Sigmoid colon (tissue), 7 donors: ENCODE measurements around the gene DROSHA. TPM values are rescaled to one million over a fixed set of nuclear protein-coding genes. Genes with fewer than 3 reads are reported as not detected.
A peak's percentile ranks its signal among the peaks of the same experiment; 100 is the strongest.

Experiments
- DNase-seq: peaks from one replicate; pipeline ENCODE4 v3.0.0-alpha.2; 2019
- H3K27ac ChIP-seq, 4 donors: fragments of 200-600 bp; sonication (generic); one replicate each; pipeline ENCODE4 v1.5.1; 2016 to 2019; ENCODE audit warnings: mild to moderate bottlenecking in 1 of 4
- H3K27me3 ChIP-seq, 3 donors: fragments of 200-600 bp; sonication (generic); one replicate each; pipeline ENCODE4 v1.5.1; 2019; ENCODE audit warnings: mild to moderate bottlenecking in 1 of 3
- H3K36me3 ChIP-seq, 4 donors: fragments of 200-600 bp; sonication (generic); one replicate each; pipeline ENCODE4 v1.5.1; 2016 to 2019
- H3K4me1 ChIP-seq, 4 donors: fragments of 200-600 bp; sonication (generic); one replicate each; pipeline ENCODE4 v1.5.1; 2017 to 2019
- H3K4me3 ChIP-seq, 4 donors: fragments of 200-600 bp; sonication (generic); one replicate each; pipeline ENCODE4 v1.5.1; 2017 to 2019; ENCODE audit warnings: mild to moderate bottlenecking in 2 of 4, moderate library complexity in 1 of 4
- H3K9me3 ChIP-seq, 4 donors: fragments of 200-600 bp in 3 of 4; sonication (generic) in 3 of 4; one replicate each; pipeline versions ENCODE4 v1.5.1 to v1.6.1; 2013 to 2019
- EP300 ChIP-seq, 4 donors: sonication (generic); formaldehyde crosslinking; IDR thresholded peaks; one replicate each; pipeline ENCODE4 v1.6.1; 2017; ENCODE audit warnings: antibody characterized with exemption in 4 of 4
- POLR2A ChIP-seq, 2 donors: fragments of 450-650 bp; IDR thresholded peaks; one replicate each; pipeline ENCODE4 v1.6.1; 2016; ENCODE audit warnings: antibody characterized with exemption in 2 of 2, mild to moderate bottlenecking in 2 of 2, moderate library complexity in 2 of 2
- POLR2AphosphoS5 ChIP-seq, 4 donors: sonication (generic); formaldehyde crosslinking; IDR thresholded peaks; one replicate each; pipeline ENCODE4 v1.6.1; 2017; ENCODE audit warnings: antibody characterized with exemption in 4 of 4
- WGBS, 2 donors: extraction: QIAGEN DNeasy Blood & Tissue Kit; methylation state at CpG; one replicate each; pipeline ENCODE4 v1.1.7; 2013; 5-methylcytosine and 5-hydroxymethylcytosine counted together
- intact Hi-C: fragments of 100-400 bp; cut with DNase I; formaldehyde crosslinking; loops from one replicate; pipeline ENCODE4 v1.15.1; 2023
- polyA plus RNA-seq, 3 donors: library from polyadenylated mRNA; stranded (reverse); fragments of 200-250 nt; gene quantifications; one replicate each; pipeline ENCODE4 v1.2.3, GENCODE V29; 2013
- total RNA-seq, 4 donors: library from RNA; depleted of rRNA; stranded (reverse); fragments of >200 nt; gene quantifications; one replicate each; pipeline ENCODE4 v1.1.0, GENCODE V29; 2016
- TF ChIP-seq, protein P1 (sequence below), 4 experiments: fragments of 450-650 bp in 3 of 4; fragments of 200-600 bp in 1 of 4; IDR thresholded peaks; one replicate each; pipeline ENCODE4 v1.5.1; 2016 to 2019; ENCODE audit warnings: antibody characterized with exemption in 4 of 4, mild to moderate bottlenecking in 3 of 4, moderate library complexity in 2 of 4
- donor health status: healthy with polysubstance abuse.
- donor health status: Bipolar disorder and iron deficiency.
- donor health status: healthy.

DROSHA gene
- total and polyA plus RNA-seq, 7 donors, result 17.3 to 57.6 (median 28.6) TPM

DNA sequence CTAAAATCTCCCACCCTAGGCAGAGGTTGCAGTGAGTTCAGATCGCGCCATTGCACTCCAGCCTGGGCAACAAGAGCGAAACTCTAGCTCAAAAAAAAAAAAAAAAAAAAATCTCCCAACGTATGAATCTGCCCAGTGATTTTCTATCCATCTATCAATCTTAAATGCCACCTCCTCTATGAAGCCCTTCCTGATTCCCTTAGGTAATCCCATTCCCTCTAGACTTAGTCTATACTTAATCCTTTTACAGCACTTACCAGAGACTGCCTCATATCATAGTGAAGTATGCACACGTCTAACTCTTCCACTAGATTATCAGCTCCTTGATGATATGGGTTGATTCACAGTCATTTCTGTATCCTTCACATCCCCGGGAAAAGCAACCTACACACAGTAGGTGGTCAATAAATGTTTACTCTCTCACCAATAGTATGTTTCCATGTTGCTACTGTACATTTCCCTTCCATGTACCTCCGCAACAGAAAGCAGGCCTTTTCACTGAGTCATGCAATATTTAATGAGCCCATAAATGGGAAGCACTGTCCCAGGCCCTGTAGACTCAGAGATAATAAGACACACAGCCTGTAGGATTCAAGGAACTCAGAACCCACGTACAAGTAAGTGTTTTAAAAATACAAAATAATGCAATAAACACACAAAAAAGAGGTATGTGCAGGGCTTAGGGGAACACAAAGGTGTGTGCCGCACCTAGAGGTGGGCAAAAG is 1.2 kb downstream of the DROSHA start:
- Histone ChIP-seq H3K27ac (no peak overlapping the region), H3K27me3 (no peaks in the 10 kb centered on the region), H3K4me3 (peak overlapping the region in 3 of 4 donors; percentile 61 to 87 (median 69)), H3K9me3 (no peaks in the 10 kb centered on the region), H3K4me1 (peaks cover 0 to 35% (median 26%) of the 10 kb centered on the region in 4 donors), H3K36me3 (peaks cover 9 to 49% (median 31%) of the 10 kb centered on the region in 4 donors)
- intact Hi-C loops, result no loop called here
- no peak for DNase-seq
- 67 to 80% methylated on average over 9 of the region's 9 CpGs for WGBS, 2 donors
- TF ChIP-seq POLR2A (IDR thresholded peaks at IDR 0.05) (no peak), EP300 (IDR thresholded peaks at IDR 0.05) (no peak), POLR2AphosphoS5 (IDR thresholded peaks at IDR 0.05) (no peak)
- TF ChIP-seq, protein P1, sequence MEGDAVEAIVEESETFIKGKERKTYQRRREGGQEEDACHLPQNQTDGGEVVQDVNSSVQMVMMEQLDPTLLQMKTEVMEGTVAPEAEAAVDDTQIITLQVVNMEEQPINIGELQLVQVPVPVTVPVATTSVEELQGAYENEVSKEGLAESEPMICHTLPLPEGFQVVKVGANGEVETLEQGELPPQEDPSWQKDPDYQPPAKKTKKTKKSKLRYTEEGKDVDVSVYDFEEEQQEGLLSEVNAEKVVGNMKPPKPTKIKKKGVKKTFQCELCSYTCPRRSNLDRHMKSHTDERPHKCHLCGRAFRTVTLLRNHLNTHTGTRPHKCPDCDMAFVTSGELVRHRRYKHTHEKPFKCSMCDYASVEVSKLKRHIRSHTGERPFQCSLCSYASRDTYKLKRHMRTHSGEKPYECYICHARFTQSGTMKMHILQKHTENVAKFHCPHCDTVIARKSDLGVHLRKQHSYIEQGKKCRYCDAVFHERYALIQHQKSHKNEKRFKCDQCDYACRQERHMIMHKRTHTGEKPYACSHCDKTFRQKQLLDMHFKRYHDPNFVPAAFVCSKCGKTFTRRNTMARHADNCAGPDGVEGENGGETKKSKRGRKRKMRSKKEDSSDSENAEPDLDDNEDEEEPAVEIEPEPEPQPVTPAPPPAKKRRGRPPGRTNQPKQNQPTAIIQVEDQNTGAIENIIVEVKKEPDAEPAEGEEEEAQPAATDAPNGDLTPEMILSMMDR (IDR thresholded peaks at IDR 0.05), result no peak

DNA sequence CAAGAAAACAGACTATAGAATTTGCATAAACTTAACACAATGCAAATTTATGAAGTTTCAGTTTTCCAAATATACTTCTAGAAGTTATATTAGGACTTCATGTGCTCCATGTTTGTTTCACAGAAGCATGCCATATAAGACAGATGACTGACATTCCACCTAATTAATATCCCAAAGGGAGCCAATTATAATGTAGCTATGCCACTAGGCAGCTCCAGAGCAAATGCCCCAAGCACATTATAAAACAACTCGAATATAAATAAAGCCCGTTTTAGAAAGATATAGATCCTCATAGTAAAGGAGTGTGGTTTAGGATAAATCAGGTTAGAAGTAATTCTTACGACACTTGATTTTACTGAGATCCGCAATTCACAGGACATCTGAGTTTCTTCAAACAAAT is 8.9 kb downstream of the DROSHA start:
- Histone ChIP-seq H3K4me3 (no peak overlapping the region), H3K27me3 (no peaks in the 10 kb centered on the region), H3K36me3 (peaks cover 13 to 88% (median 22%) of the 10 kb centered on the region in 4 donors), H3K9me3 (no peaks in the 10 kb centered on the region), H3K4me1 (no peaks in the 10 kb centered on the region), H3K27ac (no peak overlapping the region)
- intact Hi-C loops, result no loop called here
- 96 to 97% methylated on average over 4 of the region's 4 CpGs for WGBS, 2 donors
- DNase-seq, result no peak
- TF ChIP-seq POLR2AphosphoS5 (IDR thresholded peaks at IDR 0.05) (no peak), EP300 (IDR thresholded peaks at IDR 0.05) (no peak), POLR2A (IDR thresholded peaks at IDR 0.05) (no peak)
- TF ChIP-seq, protein P1 (IDR thresholded peaks at IDR 0.05), result no peak

DNA sequence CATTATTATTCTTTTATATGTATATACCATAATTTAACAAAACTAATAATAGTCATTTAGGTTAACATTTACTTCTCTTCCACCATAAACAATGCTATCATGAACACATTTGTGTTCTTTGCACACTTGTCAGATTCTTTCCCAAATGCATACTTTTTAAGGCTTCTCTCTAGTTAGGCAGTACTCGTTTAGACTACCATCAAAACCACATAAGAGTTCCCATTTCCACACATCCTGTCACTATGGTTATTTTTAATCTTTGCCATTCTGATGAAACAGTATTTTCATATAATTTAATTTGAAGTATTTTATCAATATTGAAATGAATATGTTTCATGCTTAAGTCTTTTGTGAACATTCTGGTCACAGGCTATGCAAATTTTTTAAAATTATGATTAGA is 15.1 kb downstream of the DROSHA start:
- intact Hi-C loops, result no loop called here
- Histone ChIP-seq H3K4me3 (no peak overlapping the region), H3K27ac (no peak overlapping the region), H3K9me3 (no peaks in the 10 kb centered on the region), H3K36me3 (peaks cover 11 to 80% (median 19%) of the 10 kb centered on the region in 4 donors), H3K27me3 (no peaks in the 10 kb centered on the region), H3K4me1 (no peaks in the 10 kb centered on the region)
- no peak for DNase-seq
- WGBS, 2 donors, result 40 to 74% methylated on average over 1 of the region's 1 CpG
- TF ChIP-seq, protein P1 (IDR thresholded peaks at IDR 0.05), result no peak
- TF ChIP-seq POLR2A (IDR thresholded peaks at IDR 0.05), result no peak
- TF ChIP-seq EP300 (IDR thresholded peaks at IDR 0.05), result no peak
- no peak for TF ChIP-seq POLR2AphosphoS5 (IDR thresholded peaks at IDR 0.05)

DNA sequence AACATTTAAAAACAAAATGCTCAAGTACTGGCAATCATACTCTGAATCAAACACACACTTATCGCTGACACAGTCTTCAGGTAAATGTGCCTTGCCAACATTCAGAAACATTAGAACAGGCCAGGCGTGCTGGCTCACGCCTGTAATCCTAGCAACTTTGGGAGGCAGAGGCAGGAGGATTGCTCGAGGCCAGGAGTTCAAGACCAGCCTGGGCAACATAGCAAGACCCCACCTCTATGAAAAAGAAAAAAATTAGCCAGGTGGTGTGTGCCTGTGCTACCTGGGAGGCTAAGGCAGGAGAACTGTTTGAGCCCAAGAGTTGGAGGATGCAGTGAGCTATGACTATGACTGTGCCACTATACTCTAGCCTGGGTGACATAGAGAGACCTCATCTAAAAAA is 20.6 kb downstream of the DROSHA start:
- intact Hi-C loops, result no loop called here
- no peak overlapping the region for H3K27ac ChIP-seq
- H3K36me3 ChIP-seq, result peaks cover 37 to 97% (median 53%) of the 10 kb centered on the region in 4 donors
- no peaks in the 10 kb centered on the region for H3K9me3 ChIP-seq
- DNase-seq, result no peak
- no peaks in the 10 kb centered on the region for H3K27me3 ChIP-seq
- 96 to 98% methylated on average over 4 of the region's 4 CpGs for WGBS, 2 donors
- no peaks in the 10 kb centered on the region for H3K4me1 ChIP-seq
- TF ChIP-seq EP300 (IDR thresholded peaks at IDR 0.05) (no peak), POLR2A (IDR thresholded peaks at IDR 0.05) (no peak), POLR2AphosphoS5 (IDR thresholded peaks at IDR 0.05) (no peak)
- TF ChIP-seq, protein P1 (IDR thresholded peaks at IDR 0.05), result no peak
- no peak overlapping the region for H3K4me3 ChIP-seq
